ENCODE measurements around the gene POLR3K.

DNA sequence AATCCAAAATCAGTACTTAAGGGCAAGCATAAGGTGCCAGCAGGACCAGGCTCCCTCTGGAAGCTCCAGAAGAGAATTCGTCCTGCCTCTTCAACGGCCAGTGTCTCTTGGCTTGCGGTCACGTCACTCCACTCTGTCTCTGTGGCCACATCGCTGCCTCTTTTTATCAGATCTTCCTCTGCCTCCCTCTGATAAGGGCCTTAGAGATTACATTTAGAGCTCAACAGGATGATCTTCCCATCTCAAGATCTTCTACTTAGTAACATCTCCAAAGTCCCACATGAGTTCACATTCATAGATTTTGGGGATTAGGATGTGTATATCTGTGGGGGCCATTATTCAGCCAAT is 41.5 kb upstream of the POLR3K start:
- TF ChIP-seq EZH2 (IDR thresholded peaks at IDR 0.05; ENCODE audit: insufficient read depth, poor library complexity, severe bottlenecking) (no peak), EZH2phosphoT487 (IDR thresholded peaks at IDR 0.05; ENCODE audit: insufficient read depth, low read depth) (no peak)
